GM19463 (cell line): ENCODE results near the gene NMNAT2.
"Not testable (repeated sequence)": the region's sequence is repeated elsewhere in the genome, so short reads cannot be mapped to it uniquely, and the experiment has no call there.

Experiments
- ATAC-seq: cut with Tn5 transposase; IDR thresholded peaks from one replicate; pipeline ENCODE4 v1.9.1; 2021; ENCODE audit warnings: mild to moderate bottlenecking, moderate library complexity; ENCODE audit not compliant: unreplicated experiment

The NMNAT2 gene

DNA sequence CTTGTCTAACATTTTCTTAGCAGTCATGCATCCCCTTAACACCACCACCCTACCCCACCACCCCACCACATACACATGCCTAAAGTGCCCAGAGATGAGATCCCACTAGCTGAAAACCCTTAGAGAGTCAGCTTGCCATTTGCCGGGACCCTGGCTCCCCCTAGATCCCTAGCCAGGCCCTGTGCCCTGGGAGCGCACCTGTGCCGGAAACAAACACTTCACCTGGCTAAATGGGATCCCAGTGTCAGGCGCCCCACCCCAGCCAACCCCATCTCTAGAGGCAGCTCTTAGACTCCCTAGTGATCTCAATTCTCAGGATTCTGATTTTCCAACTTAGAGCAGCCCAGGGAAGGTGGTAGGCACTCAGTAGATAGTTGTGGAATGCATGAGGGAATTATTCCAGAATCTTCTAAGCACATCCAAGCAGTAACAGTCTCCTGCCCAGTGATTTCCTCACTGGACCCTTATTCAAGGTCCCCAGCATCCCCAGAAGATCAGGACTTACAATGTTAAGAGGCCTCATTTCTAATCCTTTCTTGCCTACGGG is 126.9 kb downstream of the NMNAT2 start:
- ATAC-seq, result no peak

DNA sequence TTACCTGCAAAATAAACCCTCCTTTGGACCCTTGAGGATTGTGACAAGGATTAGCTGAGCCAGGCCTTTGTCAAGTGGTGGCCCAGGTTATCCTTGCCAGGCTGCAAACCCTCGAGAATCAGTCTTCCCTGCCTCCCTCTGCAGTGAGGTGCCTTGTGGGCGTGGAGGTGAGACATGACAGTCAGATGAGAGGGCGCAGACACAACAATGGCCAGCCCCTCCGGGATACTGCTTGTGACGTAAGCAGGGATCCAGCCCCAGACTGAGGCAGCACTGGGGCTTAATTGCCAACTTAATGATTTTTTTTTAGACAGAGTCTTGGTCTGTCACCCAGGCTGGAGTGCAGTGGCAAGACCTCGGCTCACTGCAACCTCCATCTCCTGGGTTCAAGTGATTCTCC is 127.6 kb downstream of the NMNAT2 start:
- no peak for ATAC-seq

DNA sequence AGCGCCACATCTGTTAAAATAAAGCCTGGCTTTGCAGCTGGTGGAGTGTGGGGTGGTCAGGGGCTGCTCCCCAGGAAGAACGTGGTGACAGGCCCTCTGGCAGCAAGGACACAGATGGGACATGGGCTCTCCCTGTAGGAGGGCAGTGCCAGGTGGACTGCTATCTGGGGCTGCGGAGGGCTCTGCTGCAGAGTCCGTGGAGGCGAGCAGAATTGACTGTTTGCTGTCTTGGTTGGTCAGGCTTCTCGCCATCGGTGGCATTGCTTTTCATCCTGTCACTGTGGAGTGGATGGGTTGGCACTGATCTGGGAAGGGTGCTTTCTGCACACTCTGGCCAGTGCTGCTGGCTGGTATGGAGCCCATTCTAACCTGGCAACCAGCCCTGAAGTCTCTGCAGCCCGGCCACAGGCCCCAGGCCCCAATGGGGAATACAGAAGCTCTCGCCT is 129.1 kb downstream of the NMNAT2 start:
- ATAC-seq, result no peak

DNA sequence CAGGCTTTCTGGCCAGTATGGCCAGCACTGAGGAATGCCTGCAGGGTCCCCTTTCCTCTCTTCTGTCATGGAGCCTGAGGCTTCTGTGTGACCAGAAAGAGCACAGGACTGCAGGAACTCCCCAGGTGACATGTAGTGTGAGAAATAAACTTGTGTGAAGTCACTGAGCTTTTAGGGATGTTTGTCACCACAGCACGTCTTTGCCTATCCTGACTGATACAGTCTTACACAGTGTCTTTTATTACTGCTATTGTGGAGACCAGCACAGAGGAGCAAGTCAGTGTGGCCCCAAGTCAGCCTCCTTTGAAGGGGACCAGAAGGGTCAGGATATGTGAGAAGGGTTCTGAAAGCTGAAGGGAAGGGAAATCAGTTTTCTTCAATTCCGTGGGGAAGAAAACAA is 129.6 kb downstream of the NMNAT2 start:
- ATAC-seq, result no peak

DNA sequence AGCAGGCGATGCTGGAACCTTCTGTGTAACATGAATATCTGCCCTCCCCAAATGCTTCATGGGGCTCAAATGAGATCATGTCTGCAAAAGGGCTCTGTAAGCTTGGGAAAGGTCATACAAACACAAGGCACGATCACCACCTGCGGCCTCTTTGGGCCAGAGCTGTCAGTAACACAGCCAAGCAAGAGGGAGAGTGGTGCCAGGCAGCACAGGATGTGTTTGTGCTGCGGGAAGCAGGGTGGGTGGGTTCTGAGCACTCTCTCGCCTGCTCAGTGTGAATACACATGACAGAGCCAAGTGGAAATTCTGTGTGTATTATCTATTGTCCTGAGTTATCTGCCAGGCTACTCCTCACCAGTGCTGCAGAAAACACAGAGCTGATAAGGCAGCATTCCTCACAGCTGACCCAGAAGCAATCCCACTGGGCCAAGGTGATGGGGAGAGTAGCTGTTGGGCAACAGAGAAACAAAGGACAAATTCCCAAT is 130.9 kb downstream of the NMNAT2 start:
- no peak for ATAC-seq

DNA sequence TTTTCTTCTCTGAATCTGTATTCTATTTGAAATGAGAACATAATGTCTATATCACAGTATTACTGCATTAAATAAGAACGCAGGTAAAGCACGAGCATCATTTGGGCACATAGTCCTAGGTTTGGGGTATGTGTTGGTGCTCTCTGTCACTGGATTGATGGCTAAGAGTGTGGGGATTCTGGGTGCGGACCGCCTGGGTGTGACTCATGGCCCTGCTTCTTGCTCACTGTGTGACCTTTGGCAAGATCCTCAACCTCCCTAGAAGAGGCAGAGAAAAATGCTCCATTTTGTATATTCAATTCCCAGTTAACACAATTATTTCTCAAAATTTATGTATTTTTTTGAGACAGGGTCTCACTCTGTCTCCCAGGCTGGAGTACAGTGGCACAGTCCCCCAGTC is 132.4 kb downstream of the NMNAT2 start:
- no peak for ATAC-seq

DNA sequence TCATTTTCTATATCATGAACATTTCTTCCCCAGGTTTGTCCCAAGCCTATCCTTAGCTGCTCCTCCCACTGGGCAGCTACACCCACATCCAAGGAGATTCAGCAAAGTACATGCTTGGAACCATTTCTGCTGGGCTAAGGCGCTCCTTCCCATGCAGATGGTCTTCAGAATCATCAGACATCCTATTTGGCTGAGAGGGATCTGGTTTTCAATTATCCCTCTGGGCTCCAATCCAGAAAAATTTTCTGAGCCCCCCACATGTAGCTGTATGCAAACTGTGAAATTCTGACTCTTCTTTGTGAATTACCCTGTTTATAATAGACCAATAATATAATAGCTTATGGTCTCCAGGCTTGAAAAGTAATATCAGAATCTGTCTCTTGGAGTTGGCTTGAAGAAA is 132.9 kb downstream of the NMNAT2 start:
- ATAC-seq, result no peak

DNA sequence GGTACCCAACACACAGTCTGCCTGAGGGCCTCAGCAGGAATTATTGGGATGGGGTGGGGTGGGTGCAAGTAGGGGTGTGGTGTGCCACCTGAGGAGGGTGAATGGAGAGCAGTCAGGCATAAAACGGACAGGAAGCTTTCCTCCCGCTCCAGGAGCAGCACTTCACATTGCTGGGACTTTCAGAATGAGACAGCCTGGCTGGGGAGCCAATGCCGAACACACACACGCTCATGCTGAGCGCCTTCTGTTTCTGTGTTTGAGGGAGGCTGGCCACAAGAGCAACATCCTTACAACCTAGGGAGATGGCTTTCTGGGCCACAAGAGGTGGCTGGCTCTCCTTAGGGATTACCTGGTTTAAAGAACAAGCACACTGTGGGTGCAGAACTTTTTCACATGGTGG is 134.1 kb downstream of the NMNAT2 start:
- ATAC-seq, result no peak

DNA sequence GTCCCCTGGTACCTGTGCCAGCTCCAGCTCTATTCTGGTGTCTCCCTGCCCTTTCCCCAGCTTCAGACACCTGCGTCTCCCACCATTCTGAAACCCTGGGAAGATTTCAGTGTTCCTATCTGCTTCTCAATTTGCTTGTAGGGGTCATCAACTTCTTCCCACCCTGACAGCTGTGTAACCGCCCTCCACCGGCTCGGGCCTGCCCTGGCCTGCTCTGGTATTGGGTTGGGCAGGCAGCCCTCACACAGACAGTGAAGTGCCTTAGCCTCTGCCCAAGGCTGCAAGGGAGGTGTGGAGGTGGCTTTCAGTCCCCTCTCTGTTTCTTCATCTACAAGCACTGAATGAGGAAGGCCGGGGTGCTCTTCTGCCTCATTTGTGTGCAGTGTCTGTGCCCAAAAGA is 134.9 kb downstream of the NMNAT2 start:
- no peak for ATAC-seq

DNA sequence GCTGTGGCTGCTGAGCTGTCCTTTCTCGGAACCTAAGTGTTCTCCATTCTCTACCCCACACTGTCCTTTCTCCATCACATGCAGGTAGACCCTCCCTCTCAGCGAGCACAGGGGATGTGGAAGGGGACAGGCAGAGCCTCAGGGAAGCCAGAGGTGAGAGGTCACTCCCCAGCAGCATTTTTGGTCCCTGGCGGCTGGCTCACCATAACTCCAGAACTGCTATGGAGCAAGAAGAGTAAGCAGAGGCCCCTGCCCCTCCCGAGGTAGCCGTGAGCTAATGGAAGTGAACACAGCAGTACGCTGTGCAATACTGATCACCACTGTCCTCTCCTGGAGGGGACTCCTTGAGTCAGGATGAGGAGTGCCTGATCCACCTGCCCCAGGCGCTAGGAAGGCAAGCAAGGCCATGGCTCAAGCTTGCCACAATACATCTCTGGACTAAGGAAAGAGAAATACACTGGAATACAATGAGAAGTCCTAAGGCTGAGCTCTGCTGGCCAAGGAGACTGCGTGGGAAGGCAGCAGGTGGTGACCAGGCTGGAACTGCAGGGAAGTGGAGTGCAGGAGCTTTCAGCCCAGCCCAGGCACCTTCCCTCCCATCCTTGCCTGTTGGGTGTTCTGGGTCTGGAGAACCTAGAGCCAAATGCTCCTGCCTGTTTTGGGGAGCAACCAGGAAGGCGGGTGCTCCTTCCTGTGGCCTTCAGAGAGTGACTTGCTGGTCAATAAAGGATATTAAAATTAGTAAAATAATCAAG is 135.9 kb downstream of the NMNAT2 start:
- no peak for ATAC-seq

DNA sequence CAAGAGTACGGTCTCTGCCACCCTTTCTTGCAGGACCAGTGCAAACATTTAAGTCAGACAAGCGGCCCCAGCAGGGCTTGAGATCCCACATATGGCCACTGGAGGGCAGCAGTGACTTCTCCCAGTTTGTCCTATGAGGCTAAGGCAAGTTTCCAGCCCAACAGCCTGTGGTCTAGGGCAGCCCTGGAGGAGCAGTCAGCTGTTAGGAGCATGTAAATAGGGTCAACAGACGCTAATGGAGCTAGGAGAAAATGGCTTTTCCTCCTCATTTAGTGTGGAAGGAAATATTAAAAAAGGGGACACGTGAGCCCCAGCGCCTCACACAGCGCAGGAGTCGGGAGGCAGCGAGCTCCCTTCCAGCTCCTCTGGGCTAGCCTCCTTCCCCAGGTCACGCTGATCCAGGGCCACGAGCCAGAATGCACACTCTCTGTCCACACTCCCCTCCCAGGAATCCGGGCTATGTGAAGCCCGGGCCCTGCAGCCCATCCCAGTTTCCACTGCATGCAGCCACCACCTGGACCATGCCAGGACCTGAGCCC is 136.6 kb downstream of the NMNAT2 start:
- ATAC-seq, result peak; percentile 68

DNA sequence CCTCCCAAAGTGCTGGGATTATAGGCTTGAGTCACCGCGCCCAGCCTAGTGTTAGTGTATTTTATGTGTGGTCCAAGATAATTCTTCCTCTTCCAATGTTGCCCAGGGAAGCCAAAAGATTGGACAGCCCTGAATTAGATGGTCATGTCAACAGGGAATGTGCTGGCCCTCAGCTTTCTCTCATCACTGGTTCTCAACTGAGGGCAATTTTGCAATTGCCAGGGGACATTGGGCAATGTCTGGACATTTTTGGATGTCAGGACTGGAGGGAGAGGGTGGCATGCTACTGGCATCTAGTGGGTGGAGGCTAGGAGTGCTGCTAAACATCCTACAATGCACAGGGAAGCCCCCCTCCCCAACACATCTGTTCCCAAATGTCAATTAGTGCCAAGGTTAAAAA is 137.1 kb downstream of the NMNAT2 start:
- no peak for ATAC-seq

DNA sequence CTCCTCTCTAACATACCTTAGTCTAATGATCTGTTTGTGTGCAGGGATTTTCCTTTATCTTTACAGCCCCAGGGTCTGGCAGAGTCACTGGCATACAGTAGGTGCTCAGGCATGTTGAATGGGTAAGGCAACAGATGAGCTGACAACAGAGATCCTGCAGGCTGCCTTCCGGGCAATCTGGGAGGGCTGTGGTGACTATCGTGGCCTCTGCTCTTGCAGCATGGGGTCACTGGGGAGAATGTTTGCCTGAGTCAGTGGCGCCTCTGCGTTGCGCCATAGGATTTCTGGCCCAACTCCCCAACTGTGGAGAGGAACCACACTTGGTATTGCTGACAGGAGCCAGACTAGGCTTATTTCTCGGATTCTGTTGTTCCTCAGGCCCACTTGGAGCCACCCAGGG is 138.3 kb downstream of the NMNAT2 start:
- ATAC-seq, result no peak

DNA sequence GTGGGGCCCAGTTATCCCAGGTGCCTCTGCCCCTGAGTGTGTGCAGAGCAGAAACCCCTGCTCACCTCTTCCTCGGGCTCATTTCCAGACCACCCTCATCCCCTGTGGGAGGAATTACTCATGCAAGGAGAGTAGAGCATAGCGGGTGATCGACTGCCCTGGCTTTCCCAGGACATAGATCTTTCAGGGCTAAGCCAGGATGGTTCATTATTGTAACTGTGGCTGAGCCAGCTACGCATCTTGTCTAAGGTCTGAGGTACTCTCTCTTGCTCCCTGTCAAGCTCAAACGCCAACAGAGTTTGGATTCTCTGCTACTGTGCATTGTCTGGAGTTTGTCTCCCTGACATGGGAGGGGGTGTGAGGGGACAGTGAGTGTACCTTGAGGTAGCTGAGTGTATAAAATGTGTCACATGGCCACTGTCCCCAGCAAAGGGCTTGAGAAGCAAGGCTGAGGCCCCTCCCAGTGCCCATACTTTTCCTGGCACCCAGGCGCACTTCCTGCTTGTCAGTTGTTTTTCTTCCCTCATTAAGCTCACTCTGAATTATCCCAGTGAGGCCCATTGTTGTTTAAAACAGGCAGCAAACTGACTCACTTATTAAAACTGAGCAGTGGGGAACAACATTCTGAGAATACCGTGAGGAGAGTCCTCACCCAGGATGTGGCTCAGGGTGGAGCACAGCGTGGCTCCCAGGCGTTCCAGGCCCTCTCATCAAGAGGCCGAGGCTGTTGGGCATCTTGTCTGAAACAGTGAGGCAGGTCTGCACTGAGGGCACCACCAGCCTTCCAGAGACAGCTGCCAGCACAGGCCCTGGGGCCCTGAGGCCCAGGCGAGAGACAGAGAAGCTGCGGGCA is 139.2 kb downstream of the NMNAT2 start:
- no peak for ATAC-seq

DNA sequence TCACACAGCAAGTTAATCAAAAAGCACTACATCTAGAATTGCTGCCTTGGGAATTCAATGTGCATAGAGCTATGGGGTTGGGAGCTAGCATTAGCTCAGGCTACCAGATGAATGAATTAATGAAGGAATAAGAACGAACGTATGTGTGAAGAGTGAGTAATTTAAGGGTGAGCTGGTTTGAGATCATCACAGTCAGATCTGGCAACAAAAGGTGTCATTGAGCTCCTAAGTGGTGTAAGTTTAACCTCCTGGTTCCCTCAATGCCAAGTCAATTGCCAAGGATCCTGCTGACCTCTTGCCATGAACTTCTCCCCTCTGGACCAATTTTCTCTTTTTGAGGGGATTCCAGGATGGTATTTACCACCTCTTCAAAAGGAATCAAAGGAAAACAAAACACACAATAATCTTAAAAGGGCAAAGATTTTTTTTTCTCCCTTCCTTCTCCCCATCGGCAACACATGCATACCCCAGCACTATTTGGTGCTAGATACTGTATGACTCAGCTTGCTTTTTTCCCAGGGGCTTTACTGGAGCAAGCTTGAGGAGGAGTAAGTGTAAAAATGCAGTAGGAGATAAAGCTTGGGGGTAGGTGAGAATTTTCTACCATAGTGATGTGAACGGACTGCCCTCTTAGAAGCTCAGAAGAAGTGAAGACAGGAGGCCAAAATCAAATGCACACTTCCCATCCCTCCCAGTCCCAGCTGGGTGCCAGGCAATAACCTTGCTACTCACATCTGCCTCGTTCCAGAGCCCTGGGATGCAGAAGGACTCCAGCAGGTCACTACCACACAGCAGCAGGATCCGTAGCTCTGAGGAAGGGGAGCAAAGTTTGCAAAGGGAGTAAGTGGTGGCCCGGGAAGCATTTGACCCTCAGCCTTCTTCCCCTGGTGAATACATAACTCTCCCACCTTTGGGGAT is 140.1 kb downstream of the NMNAT2 start:
- no peak for ATAC-seq

DNA sequence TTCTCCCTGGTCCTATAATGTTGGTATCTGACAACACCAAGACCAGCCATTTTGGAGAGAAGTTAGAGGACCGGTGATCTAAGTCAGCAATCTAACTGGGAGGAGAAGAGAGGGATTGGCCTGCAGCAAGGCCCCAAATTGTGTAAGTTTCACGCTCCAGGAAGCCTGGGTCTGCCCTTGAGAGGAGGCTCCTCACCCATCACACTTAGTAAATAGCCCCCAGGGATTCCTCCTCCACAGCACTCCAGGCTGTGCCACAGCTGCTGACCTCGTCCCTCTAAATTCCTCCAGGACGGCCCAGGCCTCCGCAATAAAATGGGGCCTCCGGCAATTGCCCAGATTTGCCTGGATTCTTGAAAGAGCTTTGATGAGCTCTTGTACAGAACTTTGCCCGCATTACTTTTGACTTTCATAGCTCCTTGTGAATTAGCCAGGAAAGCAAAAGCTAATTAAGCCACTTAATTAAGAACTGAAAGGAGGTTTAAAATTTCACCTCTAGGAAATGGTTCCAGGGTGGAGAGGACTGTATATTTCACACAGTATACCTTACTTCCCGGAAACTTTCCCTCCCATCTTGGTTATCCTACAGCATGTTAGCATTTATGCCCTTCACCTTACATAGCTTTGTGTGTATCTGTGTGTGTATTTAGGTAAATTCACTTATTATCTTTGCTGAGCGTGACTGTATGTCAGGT is 141.6 kb downstream of the NMNAT2 start:
- ATAC-seq, result no peak

DNA sequence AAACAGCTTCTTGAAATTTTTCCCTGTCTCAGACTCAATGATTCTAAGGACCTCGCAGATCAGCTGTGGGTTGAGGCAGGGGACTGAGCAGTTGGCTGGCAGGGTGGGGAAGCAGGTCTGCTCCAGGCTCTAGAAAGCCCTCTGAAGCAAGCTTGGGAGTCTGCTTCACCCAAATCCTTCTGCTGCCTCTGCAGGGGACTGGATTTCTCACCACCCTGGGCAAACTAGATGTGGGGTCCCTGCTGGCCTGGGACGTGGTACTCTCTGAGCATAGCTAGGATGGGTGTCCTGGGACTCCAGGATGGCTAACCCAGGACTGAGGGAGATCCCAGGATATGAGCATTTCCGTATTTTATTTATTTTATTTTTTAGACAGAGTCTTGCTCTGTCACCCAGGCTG is 142.9 kb downstream of the NMNAT2 start:
- no peak for ATAC-seq

DNA sequence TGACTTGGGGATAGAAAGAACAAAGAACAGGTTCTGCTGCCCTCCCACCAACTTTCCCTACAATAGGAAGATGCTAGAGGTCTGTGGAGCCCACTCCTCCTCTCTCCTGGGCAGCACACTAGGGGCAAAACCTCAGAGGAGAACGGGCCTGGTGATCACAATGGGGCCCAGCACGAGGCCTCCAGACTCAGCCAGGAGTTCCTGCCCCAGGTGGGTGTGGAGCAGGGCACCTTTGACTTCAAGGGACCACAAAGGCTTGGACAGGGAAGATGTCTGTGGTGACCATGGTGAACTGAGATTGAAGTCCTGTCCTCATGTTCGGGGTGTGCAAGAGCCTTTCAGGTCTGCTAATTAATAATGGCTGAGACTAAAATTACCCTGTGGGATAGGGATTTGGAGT is 143.3 kb downstream of the NMNAT2 start:
- ATAC-seq, result no peak

DNA sequence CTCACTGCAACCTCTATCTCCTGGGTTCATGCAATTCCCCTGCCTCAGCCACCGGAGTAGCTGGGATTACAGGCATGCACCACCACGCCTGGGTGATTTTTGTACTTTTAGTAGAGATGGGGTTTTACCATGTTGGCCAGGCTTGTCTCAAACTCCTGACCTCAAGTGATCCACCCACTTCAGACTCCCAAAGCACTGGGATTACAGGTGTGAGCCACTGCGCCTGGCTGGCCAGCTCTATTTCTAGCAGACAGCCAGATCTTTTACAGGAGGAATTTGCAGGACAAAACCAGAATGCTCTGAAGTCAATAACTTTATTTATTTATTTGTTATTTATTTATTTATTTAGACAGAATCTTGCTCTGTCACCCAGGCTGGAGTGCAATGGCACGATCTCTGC is 144.2 kb downstream of the NMNAT2 start:
- not testable (repeated sequence) for ATAC-seq

DNA sequence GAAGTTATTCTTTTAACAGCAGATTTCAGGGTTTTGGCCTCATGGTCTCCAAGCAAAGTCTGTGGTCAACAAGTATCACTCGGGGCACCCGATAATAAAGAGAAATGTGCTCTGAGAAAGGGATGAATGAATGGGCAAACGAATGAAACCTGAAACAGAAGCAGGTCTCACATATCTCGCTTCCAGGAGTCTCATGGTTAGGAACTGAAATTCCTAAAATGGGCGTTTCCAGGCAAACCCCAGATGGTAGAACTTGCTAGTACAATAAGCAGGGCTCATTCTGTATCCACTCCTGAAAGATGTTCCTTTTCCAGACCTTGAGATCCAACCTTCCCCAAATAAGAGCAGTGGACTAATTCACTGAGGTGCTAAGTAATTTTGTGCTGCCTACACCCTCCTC is 144.9 kb downstream of the NMNAT2 start:
- ATAC-seq, result no peak
